GM11168 (cell line): ENCODE measurements around the gene RNPS1.

Experiments used
- in situ Hi-C: fragments of 300-500 bp; cut with MboI; formaldehyde crosslinking; loops from one replicate; pipeline ENCODE4 v1.12.0; 2022; ENCODE audit warnings: low sequenced_read_pairs; ENCODE audit not compliant: unreplicated experiment

The RNPS1 gene

GRCh38 chr16:2236337-2237101 is 31.4 kb downstream of the RNPS1 start, which contains the start of gene DNASE1L2:
DNASE1L2 (plus strand) TSS chr16:2236444; CDS start chr16:2236817, 373 bp downstream.
- in situ Hi-C loops: no loop called here

- in situ Hi-C loops: no loop called here
Measured at GRCh38 chr16:2235695-2236336, 32.1 kb downstream of the RNPS1 start.

- in situ Hi-C loops: no loop called here
Measured at GRCh38 chr16:2235234-2235651, 32.7 kb downstream of the RNPS1 start.

GRCh38 chr16:2234813-2235170 is 33.1 kb downstream of the RNPS1 start:
- in situ Hi-C loops: no loop called here

GRCh38 chr16:2233872-2234812 is 33.8 kb downstream of the RNPS1 start:
- in situ Hi-C loops: no loop called here

- in situ Hi-C loops: no loop called here
Measured at GRCh38 chr16:2233046-2233775, 34.7 kb downstream of the RNPS1 start.

GRCh38 chr16:2232094-2232990 is 35.6 kb downstream of the RNPS1 start:
- in situ Hi-C loops: no loop called here

GRCh38 chr16:2231016-2231931 is 36.7 kb downstream of the RNPS1 start:
- in situ Hi-C loops: no loop called here

GRCh38 chr16:2230376-2230775 is 37.5 kb downstream of the RNPS1 start:
- in situ Hi-C loops: no loop called here

GRCh38 chr16:2229632-2230250 is 38.2 kb downstream of the RNPS1 start:
- in situ Hi-C loops: no loop called here

- in situ Hi-C loops: no loop called here
Measured at GRCh38 chr16:2229091-2229490, 38.8 kb downstream of the RNPS1 start.

- in situ Hi-C loops: no loop called here
Measured at GRCh38 chr16:2228161-2228824, 39.6 kb downstream of the RNPS1 start.

GRCh38 chr16:2226918-2227317 is 41.0 kb downstream of the RNPS1 start:
- in situ Hi-C loops: no loop called here

GRCh38 chr16:2226245-2226793 is 41.6 kb downstream of the RNPS1 start:
- in situ Hi-C loops: no loop called here

GRCh38 chr16:2223942-2224486 is 43.9 kb downstream of the RNPS1 start:
- in situ Hi-C loops: no loop called here

GRCh38 chr16:2223221-2223941 is 44.5 kb downstream of the RNPS1 start, which contains the start of gene E4F1:
E4F1 (plus strand) TSS chr16:2223591; CDS start chr16:2223614, 23 bp downstream.
- in situ Hi-C loops: no loop called here
